ENCODE data around the gene ERF.

ERF gene

GRCh38 chr19:42244347-42245220 lies 10.3 kb downstream of the ERF start:
- H3K4me1 ChIP-seq (ENCODE audit: insufficient read depth, low read length) = peaks cover 9% of the 10 kb centered on the region; the same call in 1 of the 2 replicates
- H3K27me3 ChIP-seq (ENCODE audit: insufficient read depth, low read length) = no peaks in the 10 kb centered on the region
- peaks cover 8% of the 10 kb centered on the region for H3K36me3 ChIP-seq (ENCODE audit: insufficient read depth, low read length)
- H3K27ac ChIP-seq (ENCODE audit: low read depth, low read length) = peak overlapping the region; percentile 34
- H3K9me3 ChIP-seq (ENCODE audit: insufficient read depth, low read depth, low read length) = no peaks in the 10 kb centered on the region
- peak overlapping the region; percentile 75 for H3K4me3 ChIP-seq (ENCODE audit: low read length)
- peak overlapping the region; percentile 11; the same call in 1 of the 2 replicates for H3K9ac ChIP-seq (ENCODE audit: low read depth, low read length)
- WGBS = 13% methylated on average over 45 of the region's 45 CpGs

GRCh38 chr19:42242512-42243409 lies 12.2 kb downstream of the ERF start, which contains the start of gene GSK3A:
Gene GSK3A, minus strand, starts transcription at chr19:42242602. Its CDS starts 137 bp downstream, at chr19:42242465.
- Histone ChIP-seq H3K4me1 (ENCODE audit: insufficient read depth, low read length) (peaks cover 9% of the 10 kb centered on the region; the same call in 1 of the 2 replicates), H3K36me3 (ENCODE audit: insufficient read depth, low read length) (peaks cover 10% of the 10 kb centered on the region; the same call in 1 of the 2 replicates), H3K4me3 (ENCODE audit: low read length) (peak within 1 kb of the TSS; percentile 75), H3K27ac (ENCODE audit: low read depth, low read length) (peak within 1 kb of the TSS; percentile 52), H3K27me3 (ENCODE audit: insufficient read depth, low read length) (no peaks in the 10 kb centered on the region), H3K9ac (ENCODE audit: low read depth, low read length) (peak within 1 kb of the TSS; percentile 70), H3K9me3 (ENCODE audit: insufficient read depth, low read depth, low read length) (no peaks in the 10 kb centered on the region)
- WGBS = under 1% methylated on average over 76 of the region's 76 CpGs

- Histone ChIP-seq H3K9ac (ENCODE audit: low read depth, low read length) (peak overlapping the region; percentile 70), H3K36me3 (ENCODE audit: insufficient read depth, low read length) (peaks cover 10% of the 10 kb centered on the region; the same call in 1 of the 2 replicates), H3K4me1 (ENCODE audit: insufficient read depth, low read length) (peaks cover 9% of the 10 kb centered on the region; the same call in 1 of the 2 replicates), H3K27me3 (ENCODE audit: insufficient read depth, low read length) (no peaks in the 10 kb centered on the region), H3K9me3 (ENCODE audit: insufficient read depth, low read depth, low read length) (no peaks in the 10 kb centered on the region), H3K27ac (ENCODE audit: low read depth, low read length) (0 out of 2 replicates have a peak overlapping the region, but pooled peaks have one; percentile 1), H3K4me3 (ENCODE audit: low read length) (peak overlapping the region; percentile 75)
- WGBS = under 1% methylated on average over 49 of the region's 49 CpGs
Measured at GRCh38 chr19:42242069-42242511, 12.8 kb downstream of the ERF start.

GRCh38 chr19:42241279-42241678 lies 13.6 kb downstream of the ERF start:
- Histone ChIP-seq H3K4me3 (ENCODE audit: low read length) (peak overlapping the region; percentile 75), H3K36me3 (ENCODE audit: insufficient read depth, low read length) (peaks cover 18% of the 10 kb centered on the region), H3K27ac (ENCODE audit: low read depth, low read length) (no peak overlapping the region), H3K9ac (ENCODE audit: low read depth, low read length) (no peak overlapping the region), H3K27me3 (ENCODE audit: insufficient read depth, low read length) (no peaks in the 10 kb centered on the region), H3K4me1 (ENCODE audit: insufficient read depth, low read length) (peaks cover 6% of the 10 kb centered on the region; the same call in 1 of the 2 replicates), H3K9me3 (ENCODE audit: insufficient read depth, low read depth, low read length) (no peaks in the 10 kb centered on the region)
- WGBS = 97% methylated on average over 3 of the region's 3 CpGs

GRCh38 chr19:42239544-42240220 lies 15.2 kb downstream of the ERF start:
- H3K36me3 ChIP-seq (ENCODE audit: insufficient read depth, low read length) = peaks cover 33% of the 10 kb centered on the region
- no peak overlapping the region for H3K4me3 ChIP-seq (ENCODE audit: low read length)
- no peaks in the 10 kb centered on the region for H3K9me3 ChIP-seq (ENCODE audit: insufficient read depth, low read depth, low read length)
- H3K9ac ChIP-seq (ENCODE audit: low read depth, low read length) = no peak overlapping the region
- H3K27me3 ChIP-seq (ENCODE audit: insufficient read depth, low read length) = no peaks in the 10 kb centered on the region
- H3K27ac ChIP-seq (ENCODE audit: low read depth, low read length) = no peak overlapping the region
- 96% methylated on average over 10 of the region's 10 CpGs for WGBS
- peaks cover 5% of the 10 kb centered on the region; the same call in 1 of the 2 replicates for H3K4me1 ChIP-seq (ENCODE audit: insufficient read depth, low read length)

- WGBS = 94% methylated on average over 5 of the region's 5 CpGs
- H3K27me3 ChIP-seq (ENCODE audit: insufficient read depth, low read length) = no peaks in the 10 kb centered on the region
- H3K36me3 ChIP-seq (ENCODE audit: insufficient read depth, low read length) = peaks cover 74% of the 10 kb centered on the region
- H3K9me3 ChIP-seq (ENCODE audit: insufficient read depth, low read depth, low read length) = no peaks in the 10 kb centered on the region
- no peak overlapping the region for H3K4me3 ChIP-seq (ENCODE audit: low read length)
- H3K9ac ChIP-seq (ENCODE audit: low read depth, low read length) = no peak overlapping the region
- no peaks in the 10 kb centered on the region for H3K4me1 ChIP-seq (ENCODE audit: insufficient read depth, low read length)
- H3K27ac ChIP-seq (ENCODE audit: low read depth, low read length) = no peak overlapping the region
Measured at GRCh38 chr19:42235181-42235580, 19.7 kb downstream of the ERF start.

GRCh38 chr19:42234364-42234763 lies 20.6 kb downstream of the ERF start:
- H3K4me1 ChIP-seq (ENCODE audit: insufficient read depth, low read length) = no peaks in the 10 kb centered on the region
- no peak overlapping the region for H3K4me3 ChIP-seq (ENCODE audit: low read length)
- H3K9me3 ChIP-seq (ENCODE audit: insufficient read depth, low read depth, low read length) = no peaks in the 10 kb centered on the region
- no peak overlapping the region for H3K27ac ChIP-seq (ENCODE audit: low read depth, low read length)
- H3K27me3 ChIP-seq (ENCODE audit: insufficient read depth, low read length) = no peaks in the 10 kb centered on the region
- H3K36me3 ChIP-seq (ENCODE audit: insufficient read depth, low read length) = peaks cover 76% of the 10 kb centered on the region
- H3K9ac ChIP-seq (ENCODE audit: low read depth, low read length) = no peak overlapping the region
- 96% methylated on average over 11 of the region's 11 CpGs for WGBS

- Histone ChIP-seq H3K36me3 (ENCODE audit: insufficient read depth, low read length) (peaks cover 77% of the 10 kb centered on the region), H3K27ac (ENCODE audit: low read depth, low read length) (no peak overlapping the region), H3K4me3 (ENCODE audit: low read length) (no peak overlapping the region), H3K9ac (ENCODE audit: low read depth, low read length) (no peak overlapping the region), H3K4me1 (ENCODE audit: insufficient read depth, low read length) (no peaks in the 10 kb centered on the region), H3K9me3 (ENCODE audit: insufficient read depth, low read depth, low read length) (no peaks in the 10 kb centered on the region), H3K27me3 (ENCODE audit: insufficient read depth, low read length) (no peaks in the 10 kb centered on the region)
- 96% methylated on average over 6 of the region's 6 CpGs for WGBS
Measured at GRCh38 chr19:42233678-42234292, 21.1 kb downstream of the ERF start.

- Histone ChIP-seq H3K27me3 (ENCODE audit: insufficient read depth, low read length) (no peaks in the 10 kb centered on the region), H3K4me3 (ENCODE audit: low read length) (no peak overlapping the region), H3K9me3 (ENCODE audit: insufficient read depth, low read depth, low read length) (no peaks in the 10 kb centered on the region), H3K27ac (ENCODE audit: low read depth, low read length) (no peak overlapping the region), H3K4me1 (ENCODE audit: insufficient read depth, low read length) (no peaks in the 10 kb centered on the region), H3K36me3 (ENCODE audit: insufficient read depth, low read length) (peaks cover 77% of the 10 kb centered on the region), H3K9ac (ENCODE audit: low read depth, low read length) (no peak overlapping the region)
- WGBS = 96% methylated on average over 6 of the region's 7 CpGs
Measured at GRCh38 chr19:42233106-42233505, 21.8 kb downstream of the ERF start.

GRCh38 chr19:42232435-42232834 lies 22.5 kb downstream of the ERF start:
- H3K27ac ChIP-seq (ENCODE audit: low read depth, low read length) = no peak overlapping the region
- H3K36me3 ChIP-seq (ENCODE audit: insufficient read depth, low read length) = peaks cover 81% of the 10 kb centered on the region

More at GRCh38 chr19:42232435-42232834, 22.5 kb downstream of the ERF start:
- 94% methylated on average over 10 of the region's 10 CpGs for WGBS
- Histone ChIP-seq H3K4me1 (ENCODE audit: insufficient read depth, low read length) (no peaks in the 10 kb centered on the region), H3K4me3 (ENCODE audit: low read length) (no peak overlapping the region), H3K27me3 (ENCODE audit: insufficient read depth, low read length) (no peaks in the 10 kb centered on the region), H3K9ac (ENCODE audit: low read depth, low read length) (no peak overlapping the region), H3K9me3 (ENCODE audit: insufficient read depth, low read depth, low read length) (no peaks in the 10 kb centered on the region)
